ENCODE results near the gene PID1. TPM values are rescaled to one million over a fixed set of nuclear protein-coding genes. Genes with fewer than 3 reads are reported as not detected.

PID1 gene
- polyA plus RNA-seq, 1 donor from 2014 or later: not detected

DNA sequence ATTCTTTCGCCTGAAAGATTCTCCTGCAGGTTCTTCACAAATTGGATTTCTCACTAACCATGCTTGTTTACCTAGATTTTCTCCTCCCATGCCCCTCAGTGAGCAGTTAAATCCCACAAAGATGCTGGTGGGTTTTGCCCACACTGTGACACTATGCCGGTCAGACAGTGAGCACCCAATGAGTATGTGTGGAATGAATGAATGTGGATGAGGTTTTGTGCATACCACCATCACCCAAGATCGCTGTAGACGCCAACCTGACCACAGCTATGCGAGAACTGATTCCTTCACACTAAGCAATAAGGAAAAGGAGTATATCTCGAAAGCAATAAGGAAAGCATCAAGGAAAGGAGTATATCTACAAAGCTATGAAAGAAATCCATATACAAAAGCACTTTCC, 116.7 kb downstream of the PID1 start:
- H3K9me3 Mint-ChIP-seq: peaks cover 0 to 12% (median 6%) of the 10 kb centered on the region in 3 donors
- no peak overlapping the region for H3K4me3 Mint-ChIP-seq
- H3K27me3 Mint-ChIP-seq: no peaks in the 10 kb centered on the region
- H3K4me1 Mint-ChIP-seq: no peaks in the 10 kb centered on the region
- peaks cover 3% of the 10 kb centered on the region for H3K36me3 Mint-ChIP-seq
- H3K27ac Mint-ChIP-seq: no peak overlapping the region

- Mint-ChIP-seq H3K9me3 (peaks cover 0 to 9% (median 2%) of the 10 kb centered on the region in 3 donors), H3K27me3 (no peaks in the 10 kb centered on the region), H3K4me3 (no peak overlapping the region), H3K27ac (no peak overlapping the region), H3K36me3 (peaks cover 3% of the 10 kb centered on the region), H3K4me1 (no peaks in the 10 kb centered on the region)
Observed at GRCh38 chr2:229153951-229154350, 117.1 kb downstream of the PID1 start.

DNA sequence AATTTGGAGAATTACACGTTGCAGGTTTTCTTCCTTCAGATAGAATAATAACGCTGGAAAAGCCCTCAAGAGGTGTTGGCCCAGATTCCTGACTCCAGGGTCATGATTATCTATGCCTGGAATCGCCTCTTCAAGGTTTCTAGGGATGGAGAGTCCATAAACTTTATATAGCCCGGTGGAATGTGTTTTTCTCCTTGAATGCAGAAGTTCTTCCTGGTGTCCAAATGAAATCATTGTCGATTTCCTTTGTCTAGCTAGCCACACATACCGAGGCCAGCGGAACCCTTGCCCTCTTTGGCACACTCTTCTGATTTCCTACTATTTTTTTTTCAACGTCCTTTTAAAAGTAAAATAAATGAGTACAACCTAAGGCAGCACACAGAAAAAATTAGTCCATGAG, 117.8 kb downstream of the PID1 start:
- Mint-ChIP-seq H3K4me3 (no peak overlapping the region), H3K27me3 (no peaks in the 10 kb centered on the region), H3K9me3 (peaks cover 0 to 5% (median 2%) of the 10 kb centered on the region in 3 donors), H3K36me3 (peaks cover 3% of the 10 kb centered on the region), H3K27ac (no peak overlapping the region), H3K4me1 (no peaks in the 10 kb centered on the region)

GRCh38 chr2:229152674-229153073, 118.4 kb downstream of the PID1 start:
- peaks cover 3% of the 10 kb centered on the region for H3K36me3 Mint-ChIP-seq
- no peak overlapping the region for H3K4me3 Mint-ChIP-seq
- no peak overlapping the region for H3K27ac Mint-ChIP-seq
- peaks cover 0 to 5% (median 3%) of the 10 kb centered on the region in 3 donors for H3K9me3 Mint-ChIP-seq
- no peaks in the 10 kb centered on the region for H3K27me3 Mint-ChIP-seq
- no peaks in the 10 kb centered on the region for H3K4me1 Mint-ChIP-seq

DNA sequence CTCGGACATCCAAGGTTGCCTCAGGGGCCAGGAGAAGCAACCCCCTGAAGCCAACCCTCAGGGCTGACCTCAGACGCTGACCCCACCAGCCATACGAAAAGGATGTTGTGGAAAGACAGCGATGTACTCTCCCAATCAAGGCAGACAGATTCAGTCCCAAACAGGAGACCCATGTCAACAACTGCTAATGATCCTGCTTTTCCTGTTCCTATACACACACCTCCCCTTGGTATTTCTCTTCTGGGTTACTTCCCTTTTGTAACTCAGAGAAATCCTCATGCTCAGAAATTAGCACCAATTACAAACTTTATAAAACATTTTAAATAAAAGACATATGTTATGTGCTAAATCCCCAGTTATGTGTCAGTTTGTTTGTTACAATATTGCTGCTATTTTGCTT, 120.8 kb downstream of the PID1 start:
- peaks cover 3 to 5% (median 5%) of the 10 kb centered on the region in 3 donors for H3K9me3 Mint-ChIP-seq
- no peaks in the 10 kb centered on the region for H3K4me1 Mint-ChIP-seq
- H3K36me3 Mint-ChIP-seq: no peaks in the 10 kb centered on the region
- no peak overlapping the region for H3K27ac Mint-ChIP-seq
- no peak overlapping the region for H3K4me3 Mint-ChIP-seq
- H3K27me3 Mint-ChIP-seq: no peaks in the 10 kb centered on the region

- Mint-ChIP-seq H3K36me3 (no peaks in the 10 kb centered on the region), H3K4me1 (no peaks in the 10 kb centered on the region), H3K27ac (no peak overlapping the region), H3K27me3 (peaks cover 1% of the 10 kb centered on the region), H3K4me3 (no peak overlapping the region), H3K9me3 (peaks cover 1 to 5% (median 1%) of the 10 kb centered on the region in 3 donors)
Observed at GRCh38 chr2:229141424-229142025, 129.6 kb downstream of the PID1 start.

GRCh38 chr2:229137639-229138038, 133.4 kb downstream of the PID1 start:
- Mint-ChIP-seq H3K4me3 (no peak overlapping the region), H3K27me3 (no peaks in the 10 kb centered on the region), H3K36me3 (no peaks in the 10 kb centered on the region), H3K9me3 (peaks cover 0 to 5% (median 3%) of the 10 kb centered on the region in 3 donors), H3K4me1 (no peaks in the 10 kb centered on the region), H3K27ac (no peak overlapping the region)

DNA sequence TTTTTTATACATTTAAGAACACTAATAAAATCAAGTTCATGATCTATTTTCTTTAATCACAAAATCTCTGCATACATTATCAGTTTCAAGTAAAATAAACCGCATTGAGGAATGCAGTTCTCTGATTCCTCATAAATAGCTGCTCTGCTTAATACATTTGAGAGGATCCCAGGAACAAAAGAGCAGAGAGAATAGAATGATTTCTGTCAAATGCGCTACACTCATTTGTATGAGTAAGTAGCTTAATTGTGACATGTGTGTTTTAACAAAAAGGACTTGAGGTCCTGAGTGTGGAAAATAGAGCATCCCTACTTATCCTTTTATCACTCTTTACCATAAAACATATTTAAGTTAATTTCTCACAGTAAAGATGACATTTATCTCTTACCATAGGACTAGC, 134.0 kb downstream of the PID1 start:
- H3K4me1 Mint-ChIP-seq: no peaks in the 10 kb centered on the region
- H3K36me3 Mint-ChIP-seq: no peaks in the 10 kb centered on the region
- no peaks in the 10 kb centered on the region for H3K27me3 Mint-ChIP-seq
- no peak overlapping the region for H3K27ac Mint-ChIP-seq
- H3K4me3 Mint-ChIP-seq: no peak overlapping the region
- H3K9me3 Mint-ChIP-seq: peaks cover 0 to 5% (median 3%) of the 10 kb centered on the region in 3 donors

- H3K9me3 Mint-ChIP-seq: peaks cover 0 to 5% (median 0%) of the 10 kb centered on the region in 3 donors
- H3K4me3 Mint-ChIP-seq: no peak overlapping the region
- no peaks in the 10 kb centered on the region for H3K4me1 Mint-ChIP-seq
- H3K36me3 Mint-ChIP-seq: no peaks in the 10 kb centered on the region
- no peak overlapping the region for H3K27ac Mint-ChIP-seq
- no peaks in the 10 kb centered on the region for H3K27me3 Mint-ChIP-seq
Observed at GRCh38 chr2:229133155-229133772, 137.8 kb downstream of the PID1 start.

DNA sequence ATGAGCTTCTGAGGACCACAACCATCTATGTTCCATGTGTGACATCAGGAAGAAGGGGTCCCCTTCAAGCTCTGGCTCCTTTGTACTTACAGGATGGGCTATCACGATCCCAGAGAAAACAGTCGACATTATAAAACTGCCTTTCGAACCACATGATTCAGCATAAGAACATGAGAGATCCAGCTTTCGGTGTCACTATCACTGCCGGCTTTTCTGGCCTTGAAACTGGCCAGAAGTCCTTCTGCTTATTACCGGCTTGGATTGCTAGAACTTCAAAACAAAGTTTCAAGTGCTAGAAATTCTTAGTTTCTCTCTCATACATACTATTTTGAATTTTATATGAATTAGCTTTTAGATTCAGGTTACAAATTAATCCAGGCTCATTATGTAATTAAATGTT, 138.9 kb downstream of the PID1 start:
- Mint-ChIP-seq H3K9me3 (peaks cover 0 to 5% (median 0%) of the 10 kb centered on the region in 3 donors), H3K27ac (no peak overlapping the region), H3K4me3 (no peak overlapping the region), H3K27me3 (no peaks in the 10 kb centered on the region), H3K4me1 (no peaks in the 10 kb centered on the region), H3K36me3 (no peaks in the 10 kb centered on the region)

GRCh38 chr2:229130522-229130921, 140.6 kb downstream of the PID1 start:
- Mint-ChIP-seq H3K9me3 (peaks cover 2 to 5% (median 2%) of the 10 kb centered on the region in 3 donors), H3K27ac (no peak overlapping the region), H3K4me3 (no peak overlapping the region), H3K4me1 (no peaks in the 10 kb centered on the region), H3K27me3 (no peaks in the 10 kb centered on the region), H3K36me3 (no peaks in the 10 kb centered on the region)

GRCh38 chr2:229129738-229130371, 141.2 kb downstream of the PID1 start:
- H3K4me3 Mint-ChIP-seq: no peak overlapping the region
- H3K9me3 Mint-ChIP-seq: peaks cover 2 to 9% (median 5%) of the 10 kb centered on the region in 3 donors
- no peaks in the 10 kb centered on the region for H3K4me1 Mint-ChIP-seq
- no peaks in the 10 kb centered on the region for H3K27me3 Mint-ChIP-seq
- no peaks in the 10 kb centered on the region for H3K36me3 Mint-ChIP-seq
- H3K27ac Mint-ChIP-seq: no peak overlapping the region

- Mint-ChIP-seq H3K9me3 (peaks cover 3 to 9% (median 5%) of the 10 kb centered on the region in 3 donors), H3K36me3 (no peaks in the 10 kb centered on the region), H3K4me1 (no peaks in the 10 kb centered on the region), H3K4me3 (no peak overlapping the region), H3K27me3 (no peaks in the 10 kb centered on the region), H3K27ac (no peak overlapping the region)
Observed at GRCh38 chr2:229127471-229127870, 143.6 kb downstream of the PID1 start.

GRCh38 chr2:229126066-229126465, 145.0 kb downstream of the PID1 start:
- H3K4me1 Mint-ChIP-seq: no peaks in the 10 kb centered on the region
- no peak overlapping the region for H3K27ac Mint-ChIP-seq
- H3K9me3 Mint-ChIP-seq: peaks cover 1 to 9% (median 5%) of the 10 kb centered on the region in 3 donors
- no peaks in the 10 kb centered on the region for H3K27me3 Mint-ChIP-seq
- H3K36me3 Mint-ChIP-seq: no peaks in the 10 kb centered on the region
- no peak overlapping the region for H3K4me3 Mint-ChIP-seq

- Mint-ChIP-seq H3K4me1 (no peaks in the 10 kb centered on the region), H3K36me3 (no peaks in the 10 kb centered on the region), H3K27me3 (no peaks in the 10 kb centered on the region), H3K9me3 (peaks cover 1 to 9% (median 5%) of the 10 kb centered on the region in 3 donors), H3K27ac (no peak overlapping the region), H3K4me3 (no peak overlapping the region)
Observed at GRCh38 chr2:229124136-229124535, 147.0 kb downstream of the PID1 start.

DNA sequence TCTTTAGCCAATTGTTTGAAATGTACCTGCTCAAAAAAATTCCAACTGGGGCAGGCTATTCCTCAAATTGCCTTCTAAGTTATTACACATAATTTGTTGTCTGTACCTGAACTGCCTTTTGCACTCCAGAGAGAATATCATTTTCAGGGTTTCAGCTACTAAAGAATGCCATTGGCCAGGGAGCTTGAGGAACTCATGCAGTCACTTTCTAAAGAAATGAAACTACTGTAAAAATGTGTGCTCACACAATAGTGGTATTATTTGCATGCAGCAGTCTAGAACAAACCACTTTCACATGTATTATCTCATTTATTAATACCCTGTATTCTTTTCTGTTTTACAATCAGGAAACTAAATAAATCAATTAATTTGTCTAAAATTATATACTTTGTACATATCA, 152.2 kb downstream of the PID1 start:
- Mint-ChIP-seq H3K36me3 (peaks cover 1% of the 10 kb centered on the region), H3K4me1 (no peaks in the 10 kb centered on the region), H3K4me3 (no peak overlapping the region), H3K27ac (no peak overlapping the region), H3K27me3 (no peaks in the 10 kb centered on the region), H3K9me3 (peaks cover 0 to 1% (median 0%) of the 10 kb centered on the region in 3 donors)

Measured in IgD-negative memory B cell (primary cell).